H1 (cell line): ENCODE results near the gene ARHGEF12. TPM values are rescaled to one million over a fixed set of nuclear protein-coding genes. Genes with fewer than 3 reads are reported as not detected.
A peak's percentile ranks its signal among the peaks of the same experiment; 100 is the strongest.

Source experiments
- CTCF ChIA-PET: fragments of 300-600 bp; sonication (Branson Sonifier 250); formaldehyde crosslinking; loops from one replicate; lab custom pipeline; 2021; ENCODE audit not compliant: partially characterized antibody; lab: Charles Lee
- POLR2A ChIA-PET: fragments of 300-600 bp; sonication (Branson Sonifier 250); formaldehyde crosslinking; loops from one replicate; lab custom pipeline; 2021; ENCODE audit warnings: inconsistent platforms; ENCODE audit not compliant: partially characterized antibody; lab: Charles Lee
- DNase-seq, 2 experiments: peaks; one replicate each; pipeline versions ENCODE4 v3.0.0 to v3.0.0-alpha.2; 2010 to 2022; ENCODE audit warnings: low spot score in 2 of 2, low read depth in 1 of 2, mixed read lengths in 1 of 2
- FAIRE-seq: peaks from 2 replicates; lab custom pipeline; 2011; peaks lifted over from hg19 to GRCh38; lab: Jason Lieb, UNC
- H2AFZ ChIP-seq: 2 replicates; pipeline ENCODE4 v1.8.1; 2012; ENCODE audit warnings: low read length, inconsistent platforms
- H2AK5ac ChIP-seq: 2 replicates; pipeline ENCODE4 v1.6.1; 2013; ENCODE audit warnings: low read depth, low read length
- H2BK120ac ChIP-seq: replicated peaks from 2 replicates; pipeline ENCODE3; 2013; ENCODE audit warnings: low read depth, low read length, inconsistent platforms
- H2BK12ac ChIP-seq: 2 replicates; pipeline ENCODE4 v1.6.1; 2013; ENCODE audit warnings: low read depth, low read length
- H2BK15ac ChIP-seq: 2 replicates; pipeline ENCODE4 v1.6.1; 2013; ENCODE audit warnings: low read length
- H2BK20ac ChIP-seq: 2 replicates; pipeline ENCODE4 v1.6.1; 2013; ENCODE audit warnings: low read length
- H2BK5ac ChIP-seq: 2 replicates; pipeline ENCODE4 v1.6.1; 2013; ENCODE audit warnings: low read depth, low read length
- H3K14ac ChIP-seq: 2 replicates; pipeline ENCODE4 v1.6.1; 2013; ENCODE audit warnings: inconsistent platforms; ENCODE audit not compliant: insufficient read length
- H3K18ac ChIP-seq: 2 replicates; pipeline ENCODE4 v1.6.1; 2013; ENCODE audit warnings: low read length; ENCODE audit errors: extremely low read depth
- H3K23ac ChIP-seq: 2 replicates; pipeline ENCODE4 v1.6.1; 2013; ENCODE audit warnings: inconsistent platforms; ENCODE audit not compliant: insufficient read length
- H3K23me2 ChIP-seq: 2 replicates; pipeline ENCODE4 v1.6.1; 2013; ENCODE audit warnings: low read depth, low read length
- H3K27ac ChIP-seq: 2 replicates; pipeline ENCODE4 v1.6.1; 2011; ENCODE audit warnings: low read depth, low read length, inconsistent platforms
- H3K27me3 ChIP-seq, 4 experiments: replicated peaks in 1 of 4; 1 replicate in 1 of 4; 2 replicates in 3 of 4; pipeline versions ENCODE4 v1.6.1 to v1.8.1; 2011 to 2013; ENCODE audit warnings: low read length in 3 of 4, mild to moderate bottlenecking in 3 of 4, inconsistent platforms in 2 of 4, mixed read lengths in 2 of 4, moderate library complexity in 1 of 4; ENCODE audit not compliant: control insufficient read depth in 3 of 4, insufficient read depth in 3 of 4; ENCODE audit errors: extremely low read depth in 1 of 4
- H3K36me3 ChIP-seq, 4 experiments: 2 replicates each; pipeline versions ENCODE4 v1.6.1 to v1.8.1; 2011 to 2013; ENCODE audit warnings: mild to moderate bottlenecking in 4 of 4, low read length in 3 of 4, moderate library complexity in 2 of 4, control low read depth in 1 of 4, inconsistent platforms in 1 of 4; ENCODE audit not compliant: insufficient read depth in 4 of 4, control insufficient read depth in 2 of 4
- H3K4ac ChIP-seq: replicated peaks from 2 replicates; pipeline ENCODE3; 2013; ENCODE audit warnings: low read length, low read depth, mixed read lengths, inconsistent platforms; ENCODE audit not compliant: insufficient read length
- H3K4me1 ChIP-seq, 4 experiments: replicated peaks in 1 of 4; 1 replicate in 1 of 4; 2 replicates in 3 of 4; pipeline versions ENCODE4 v1.6.1 to v1.8.1; 2011 to 2013; ENCODE audit warnings: low read length in 3 of 4, inconsistent platforms in 2 of 4, mixed read lengths in 1 of 4; ENCODE audit not compliant: insufficient read depth in 4 of 4, control insufficient read depth in 3 of 4
- H3K4me2 ChIP-seq, 2 experiments: 2 replicates each; pipeline versions ENCODE4 v1.6.1 to v1.8.1; 2011 to 2013; ENCODE audit warnings: low read depth in 2 of 2, low read length in 2 of 2, control low read depth in 1 of 2, inconsistent platforms in 1 of 2, mild to moderate bottlenecking in 1 of 2; ENCODE audit not compliant: insufficient read depth in 1 of 2
- H3K4me3 ChIP-seq, 4 experiments: fragments of 200-600, 300-600 bp in 1 of 4; sonication (generic), shearing (Covaris generic), sonication (Bioruptor Twin) in 1 of 4; 2 replicates each; pipeline versions ENCODE4 v1.5.1 to v1.8.1; 2011 to 2016; ENCODE audit warnings: low read length in 4 of 4, low read depth in 3 of 4, control low read depth in 2 of 4, inconsistent platforms in 2 of 4, mild to moderate bottlenecking in 2 of 4, mixed read lengths in 1 of 4, moderate library complexity in 1 of 4; ENCODE audit not compliant: insufficient read depth in 2 of 4; ENCODE audit errors: extremely low read depth in 1 of 4
- H3K56ac ChIP-seq: replicated peaks from 2 replicates; pipeline ENCODE3; 2013; ENCODE audit warnings: low read depth, mild to moderate bottlenecking, mixed read lengths, low read length, inconsistent platforms; ENCODE audit not compliant: insufficient read length
- H3K79me1 ChIP-seq: 2 replicates; pipeline ENCODE4 v1.6.1; 2013; ENCODE audit warnings: low read depth, low read length, control low read depth
- H3K79me2 ChIP-seq, 2 experiments: 2 replicates each; pipeline versions ENCODE4 v1.6.1 to v1.8.1; 2012 to 2013; ENCODE audit warnings: low read length in 2 of 2, mild to moderate bottlenecking in 2 of 2, inconsistent platforms in 1 of 2; ENCODE audit not compliant: insufficient read depth in 2 of 2, control insufficient read depth in 1 of 2
- H3K9ac ChIP-seq, 4 experiments: replicated peaks in 1 of 4; 1 replicate in 1 of 4; 2 replicates in 3 of 4; pipeline versions ENCODE4 v1.6.1 to v1.8.1; 2011 to 2013; ENCODE audit warnings: low read depth in 3 of 4, low read length in 3 of 4, control low read depth in 2 of 4, mild to moderate bottlenecking in 2 of 4, moderate library complexity in 2 of 4, inconsistent platforms in 1 of 4; ENCODE audit errors: extremely low read depth in 1 of 4
- H3K9me3 ChIP-seq, 2 experiments: 2 replicates each; pipeline versions ENCODE4 v1.6.1 to v1.8.1; 2012 to 2013; ENCODE audit warnings: mild to moderate bottlenecking in 2 of 2, moderate library complexity in 2 of 2, control low read depth in 1 of 2, inconsistent platforms in 1 of 2, low read depth in 1 of 2, low read length in 1 of 2, mixed read lengths in 1 of 2; ENCODE audit not compliant: insufficient read depth in 2 of 2
- H4K20me1 ChIP-seq, 2 experiments: replicated peaks in 1 of 2; 2 replicates each; pipeline versions ENCODE3 to v1.8.1; 2011 to 2013; ENCODE audit warnings: inconsistent platforms in 2 of 2, low read length in 2 of 2, mild to moderate bottlenecking in 1 of 2; ENCODE audit not compliant: insufficient read depth in 2 of 2, control insufficient read depth in 1 of 2
- H4K5ac ChIP-seq: 2 replicates; pipeline ENCODE4 v1.6.1; 2013; ENCODE audit warnings: low read length, low read depth, mixed read lengths, inconsistent platforms; ENCODE audit not compliant: insufficient read length
- H4K8ac ChIP-seq: 2 replicates; pipeline ENCODE4 v1.8.0; 2013; ENCODE audit warnings: mild to moderate bottlenecking, moderate library complexity, low read length, inconsistent platforms; ENCODE audit not compliant: insufficient read depth; ENCODE audit errors: extremely low read depth
- H4K91ac ChIP-seq: replicated peaks from 2 replicates; pipeline ENCODE3; 2013; ENCODE audit warnings: low read length, mixed read lengths, inconsistent platforms; ENCODE audit not compliant: insufficient read length
- BCL11A ChIP-seq, 2 experiments: IDR thresholded peaks; one replicate each; pipeline ENCODE4 v1.6.1; 2011; ENCODE audit warnings: low read depth in 2 of 2, low read length in 2 of 2, mild to moderate bottlenecking in 2 of 2
- TEAD4 ChIP-seq: IDR thresholded peaks from 2 replicates; pipeline ENCODE4 v1.6.1; 2012; ENCODE audit warnings: low read depth, low read length, inconsistent platforms, mixed read lengths
- WGBS, 2 experiments: shearing (Covaris generic) in 1 of 2; methylation state at CpG; one replicate each; pipeline versions ENCODE4 v1.1.6 to v1.1.7; 2013 to 2015; ENCODE audit warnings: low lambda C conversion rate in 2 of 2, mixed read lengths in 2 of 2, inconsistent platforms in 1 of 2, low coverage in 1 of 2, missing lambda C conversion rate in 1 of 2; ENCODE audit not compliant: insufficient replicate concordance in 2 of 2, insufficient coverage in 1 of 2, insufficient read length in 1 of 2; ENCODE audit errors: extremely low coverage in 1 of 2, missing lambda C conversion rate in 1 of 2; 5-methylcytosine and 5-hydroxymethylcytosine counted together
- long read RNA-seq, 2 experiments: library from RNA in 1 of 2; library from capped mRNA in 1 of 2; stranded (forward); transcript quantifications; one replicate each; pipeline ENCODE4 v2.0.0, GENCODE V29; 2021; ENCODE audit warnings: inconsistent platforms in 1 of 2
- polyA minus RNA-seq, 3 experiments: library from RNA; depleted of rRNA, polyadenylated mRNA; stranded (reverse); fragments of >200 nt; gene quantifications; 1 replicate in 2 of 3; 2 replicates in 1 of 3; pipeline ENCODE4 v1.2.3, GENCODE V29; 2011
- polyA plus RNA-seq, 7 experiments: library from polyadenylated mRNA; depleted of rRNA in 3 of 7; stranded (reverse) in 5 of 7; unstranded in 2 of 7; fragments of >200 nt in 5 of 7; fragments of 200-250 nt in 2 of 7; gene quantifications; 1 replicate in 5 of 7; 2 replicates in 1 of 7; 4 replicates in 1 of 7; pipeline versions ENCODE4 v1.2.1 to v1.2.3, GENCODE V29; 2011 to 2013; ENCODE audit warnings: missing spikeins in 2 of 7, mixed read lengths in 2 of 7
- total RNA-seq: library from RNA; stranded (reverse); fragmentation: NEBNext Ultra II Directional; extraction: Animal tissue kit (Norgen Biotek cat#: 25700); gene quantifications from 2 replicates; pipeline ENCODE4 v1.2.1, GENCODE V29; 2021

ARHGEF12 gene, protein sequence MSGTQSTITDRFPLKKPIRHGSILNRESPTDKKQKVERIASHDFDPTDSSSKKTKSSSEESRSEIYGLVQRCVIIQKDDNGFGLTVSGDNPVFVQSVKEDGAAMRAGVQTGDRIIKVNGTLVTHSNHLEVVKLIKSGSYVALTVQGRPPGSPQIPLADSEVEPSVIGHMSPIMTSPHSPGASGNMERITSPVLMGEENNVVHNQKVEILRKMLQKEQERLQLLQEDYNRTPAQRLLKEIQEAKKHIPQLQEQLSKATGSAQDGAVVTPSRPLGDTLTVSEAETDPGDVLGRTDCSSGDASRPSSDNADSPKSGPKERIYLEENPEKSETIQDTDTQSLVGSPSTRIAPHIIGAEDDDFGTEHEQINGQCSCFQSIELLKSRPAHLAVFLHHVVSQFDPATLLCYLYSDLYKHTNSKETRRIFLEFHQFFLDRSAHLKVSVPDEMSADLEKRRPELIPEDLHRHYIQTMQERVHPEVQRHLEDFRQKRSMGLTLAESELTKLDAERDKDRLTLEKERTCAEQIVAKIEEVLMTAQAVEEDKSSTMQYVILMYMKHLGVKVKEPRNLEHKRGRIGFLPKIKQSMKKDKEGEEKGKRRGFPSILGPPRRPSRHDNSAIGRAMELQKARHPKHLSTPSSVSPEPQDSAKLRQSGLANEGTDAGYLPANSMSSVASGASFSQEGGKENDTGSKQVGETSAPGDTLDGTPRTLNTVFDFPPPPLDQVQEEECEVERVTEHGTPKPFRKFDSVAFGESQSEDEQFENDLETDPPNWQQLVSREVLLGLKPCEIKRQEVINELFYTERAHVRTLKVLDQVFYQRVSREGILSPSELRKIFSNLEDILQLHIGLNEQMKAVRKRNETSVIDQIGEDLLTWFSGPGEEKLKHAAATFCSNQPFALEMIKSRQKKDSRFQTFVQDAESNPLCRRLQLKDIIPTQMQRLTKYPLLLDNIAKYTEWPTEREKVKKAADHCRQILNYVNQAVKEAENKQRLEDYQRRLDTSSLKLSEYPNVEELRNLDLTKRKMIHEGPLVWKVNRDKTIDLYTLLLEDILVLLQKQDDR (N-terminal part only)
- total RNA-seq, result 31.2 and 33.7 TPM in 2 replicates
- 3.7 and 5.1 TPM in 2 replicates for polyA plus RNA-seq (2011; rRNA removed)
- 7.2 TPM for polyA plus RNA-seq (2011; cell fraction: cytosol; rRNA removed)
- polyA plus RNA-seq (2011; cell fraction: nucleus; rRNA removed), result 7.9 TPM
- 9.8 to 15.0 TPM (median 12.8 TPM) in 4 replicates for polyA plus RNA-seq (2012, experiment 1 of 2)
- 0.60 TPM for polyA plus RNA-seq (2012, experiment 2 of 2)
- 10.5 TPM for polyA plus RNA-seq (2013, experiment 1 of 2)
- polyA plus RNA-seq (2013, experiment 2 of 2), result 10.2 TPM
- 32.5 and 43.1 TPM in 2 replicates for polyA minus RNA-seq (2011; rRNA and poly(A)+ RNA removed)
- 21.2 TPM for polyA minus RNA-seq (2011; cell fraction: cytosol; rRNA and poly(A)+ RNA removed)
- 57.4 TPM for polyA minus RNA-seq (2011; cell fraction: nucleus; rRNA and poly(A)+ RNA removed)
- long read RNA-seq, experiment 1, partial matches to known transcripts, result 5 of 18 reads
- long read RNA-seq, experiment 1, other reads (novel, unspliced or antisense), result 13 of 18 reads
- long read RNA-seq, experiment 2, result 0 reads

DNA sequence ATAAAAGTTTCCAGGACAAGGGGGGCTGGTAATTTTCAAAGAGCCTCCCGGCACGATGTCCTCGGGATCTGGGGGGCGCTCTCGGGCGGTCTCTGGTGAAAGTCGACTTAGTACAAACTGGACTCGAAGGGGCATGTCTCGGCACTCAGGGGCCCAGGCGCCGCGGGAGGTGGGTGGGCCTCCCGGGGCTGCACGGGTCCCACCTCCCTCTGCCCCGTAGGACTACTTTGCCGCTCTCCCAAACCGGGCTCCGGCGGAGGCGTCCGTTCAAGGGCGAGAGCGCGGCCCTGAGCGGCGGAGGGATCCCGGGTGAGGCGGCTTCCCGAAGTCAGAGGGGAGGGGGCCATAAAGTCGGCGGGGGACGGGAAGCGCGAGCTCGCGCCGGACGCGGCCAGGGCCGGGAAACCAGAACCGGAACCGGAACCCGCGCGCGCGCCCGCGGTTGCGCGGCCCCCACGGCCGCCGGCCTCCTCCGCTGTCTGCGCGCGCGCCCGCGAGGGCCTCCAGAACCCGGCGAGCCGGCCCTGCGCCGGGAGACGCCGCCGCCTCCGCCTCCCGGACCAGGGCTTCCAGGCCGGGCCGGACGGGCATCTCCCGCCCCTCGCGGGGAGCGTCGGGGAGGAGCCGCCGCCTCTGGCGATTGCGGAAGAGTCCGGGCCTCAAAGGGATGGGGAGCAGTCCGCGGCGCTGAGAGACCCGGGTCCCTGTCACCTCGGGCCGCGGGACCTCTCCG lies at the start of gene ARHGEF12:
TSS of gene ARHGEF12 (plus strand) at position 506 of the 733 bp plus-strand sequence. CDS start 831 bp downstream, outside the sequence.
- H4K91ac ChIP-seq, result peak within 1 kb of the TSS; percentile 18
- H2BK12ac ChIP-seq, result no peak within 1 kb of the TSS
- no peak within 1 kb of the TSS for H2AK5ac ChIP-seq
- no peaks in the 10 kb centered on the region for H3K36me3 ChIP-seq
- no peaks in the 10 kb centered on the region for H3K79me1 ChIP-seq
- no peak within 1 kb of the TSS for H3K23ac ChIP-seq
- peak within 1 kb of the TSS; percentile 89 to 98 (median 96) for H3K4me3 ChIP-seq
- peak within 1 kb of the TSS; percentile 19 for H4K8ac ChIP-seq
- H3K56ac ChIP-seq, result peak within 1 kb of the TSS; percentile 64
- H3K27me3 ChIP-seq, result no peaks in the 10 kb centered on the region
- no peak within 1 kb of the TSS for H2BK20ac ChIP-seq
- peak within 1 kb of the TSS; percentile 44 for H4K5ac ChIP-seq
- ChIA-PET CTCF (interaction anchor here (0.6 to 2.4 kb wide), 18 partner anchors 10 to 677 kb away, joined by 3 to 19 read pairs (median 4); partner anchors contain the start of gene TLCD5), POLR2A (interaction anchor here (0.9 to 3.8 kb wide), 8 partner anchors 9 to 166 kb away, joined by 3 to 27 read pairs (median 4); partner anchors contain the start of gene TLCD5)
- no peaks in the 10 kb centered on the region for H3K9me3 ChIP-seq
- H2AFZ ChIP-seq, result peak within 1 kb of the TSS; percentile 55
- no peak within 1 kb of the TSS; the same call in 1 of the 2 replicates for H2BK15ac ChIP-seq
- peak; percentile 82 to 92 for DNase-seq
- H3K27ac ChIP-seq, result peak within 1 kb of the TSS; percentile 53
- H3K23me2 ChIP-seq, result peaks cover 10% of the 10 kb centered on the region
- peaks cover 0 to 8% (median 5%) of the 10 kb centered on the region in 4 experiments; a peak in 6 of 7 replicates for H3K4me1 ChIP-seq
- H3K9ac ChIP-seq, result peak within 1 kb of the TSS; percentile 59 to 85 (median 64); a peak in 6 of 7 replicates
- H3K79me2 ChIP-seq, result peaks cover 8 to 42% of the 10 kb centered on the region in 2 experiments; a peak in 3 of 4 replicates
- no peak within 1 kb of the TSS for H2BK120ac ChIP-seq
- no peak within 1 kb of the TSS for H2BK5ac ChIP-seq
- no peak for FAIRE-seq
- peak within 1 kb of the TSS; percentile 83 for H3K4ac ChIP-seq
- H4K20me1 ChIP-seq, result peaks cover 3 to 8% of the 10 kb centered on the region in 2 experiments
- peak within 1 kb of the TSS; percentile 36; the same call in 1 of the 2 replicates for H3K18ac ChIP-seq
- H3K4me2 ChIP-seq, result peak within 1 kb of the TSS; percentile 82 to 90
- 1% methylated on average over 59 of the region's 92 CpGs; no CpG with 5 or more reads in 1 of the 2 experiments for WGBS, 2 experiments
- no peak within 1 kb of the TSS for H3K14ac ChIP-seq
- TF ChIP-seq TEAD4, result 0 out of 2 replicates have a peak, but pooled peaks have one; percentile 22
- TF ChIP-seq BCL11A (IDR thresholded peaks at IDR 0.05; ENCODE audit: low read depth in 2 of 2, low read length in 2 of 2), result peak in 1 of 2 experiments; percentile 27
